IMR-90 (cell line): ENCODE data around the gene NF1. TPM values are rescaled to one million over a fixed set of nuclear protein-coding genes. Genes with fewer than 3 reads are reported as not detected.

ENCODE experiments used
- ATAC-seq: fragments of 200-7000 bp; cut with Tn5 transposase; 2 replicates; pipeline ENCODE4 v1.9.1; 2020; ENCODE audit warnings: low read depth, mild to moderate bottlenecking, moderate library complexity
- BruUV-seq: library from RNA; stranded (reverse); fragments of 400-500 nt; replicated peaks from 2 replicates; lab custom pipeline; 2021; lab: Mats Ljungman, UMichigan
- CTCF ChIA-PET: fragments of 300-600 bp; formaldehyde crosslinking; extraction: SDS; loops from one replicate; lab custom pipeline; 2021; ENCODE audit warnings: antibody characterized with exemption; lab: Yijun Ruan, JAX
- POLR2A ChIA-PET: fragments of 300-600 bp; sonication (Branson Sonifier 250); formaldehyde crosslinking; loops from one replicate; lab custom pipeline; 2022; ENCODE audit warnings: antibody characterized with exemption; ENCODE audit not compliant: unreplicated experiment; lab: Charles Lee
- DNase-seq: peaks from one replicate; pipeline ENCODE4 v3.0.0; 2013
- H2AFZ ChIP-seq: replicated peaks from 2 replicates; pipeline ENCODE3; 2013; ENCODE audit warnings: low read length, mild to moderate bottlenecking; ENCODE audit not compliant: poor library complexity
- H2AK5ac ChIP-seq: 2 replicates; pipeline ENCODE4 v1.6.1; 2013; ENCODE audit warnings: low read depth, low read length, inconsistent platforms
- H2AK9ac ChIP-seq: replicated peaks from 2 replicates; pipeline ENCODE3; 2013; ENCODE audit warnings: mild to moderate bottlenecking, low read depth, low read length, moderate library complexity; ENCODE audit not compliant: poor library complexity
- H2BK120ac ChIP-seq: 2 replicates; pipeline ENCODE4 v1.6.1; 2013; ENCODE audit warnings: low read depth, low read length, inconsistent platforms
- H2BK15ac ChIP-seq: 3 replicates; pipeline ENCODE4 v1.6.1; 2013; ENCODE audit warnings: low read depth, low read length, inconsistent platforms
- H2BK20ac ChIP-seq: 2 replicates; pipeline ENCODE4 v1.6.1; 2013; ENCODE audit warnings: low read depth, mild to moderate bottlenecking, inconsistent platforms, low read length, moderate library complexity
- H2BK5ac ChIP-seq: 2 replicates; pipeline ENCODE4 v1.6.1; 2013; ENCODE audit warnings: mild to moderate bottlenecking, low read depth, low read length, inconsistent platforms; ENCODE audit not compliant: poor library complexity, severe bottlenecking
- H3K14ac ChIP-seq: replicated peaks from 2 replicates; pipeline ENCODE4 v1.6.1; 2013; ENCODE audit warnings: low read depth, low read length, inconsistent platforms
- H3K18ac ChIP-seq: 2 replicates; pipeline ENCODE4 v1.6.1; 2013; ENCODE audit warnings: low read depth, low read length, control low read depth
- H3K23ac ChIP-seq: 2 replicates; pipeline ENCODE4 v1.6.1; 2013; ENCODE audit warnings: low read depth, low read length, inconsistent platforms
- H3K27ac ChIP-seq: 2 replicates; pipeline ENCODE4 v1.5.1; 2013; ENCODE audit warnings: mild to moderate bottlenecking, control low read depth, low read length; ENCODE audit not compliant: insufficient read depth
- H3K27me3 ChIP-seq: 2 replicates; pipeline ENCODE4 v1.6.1; 2013; ENCODE audit warnings: low read length; ENCODE audit not compliant: control insufficient read depth, insufficient read depth
- H3K36me3 ChIP-seq: 2 replicates; pipeline ENCODE4 v1.6.1; 2013; ENCODE audit warnings: low read length, mixed read lengths; ENCODE audit not compliant: control insufficient read depth, insufficient read depth
- H3K4ac ChIP-seq: 2 replicates; pipeline ENCODE4 v1.6.1; 2013; ENCODE audit warnings: low read depth, low read length, inconsistent platforms
- H3K4me1 ChIP-seq: 2 replicates; pipeline ENCODE4 v1.6.1; 2013; ENCODE audit warnings: low read length, mixed read lengths; ENCODE audit not compliant: control insufficient read depth, insufficient read depth
- H3K4me2 ChIP-seq: 2 replicates; pipeline ENCODE4 v1.6.1; 2013; ENCODE audit warnings: low read depth, mild to moderate bottlenecking, control low read depth, low read length, moderate library complexity
- H3K4me3 ChIP-seq: 2 replicates; pipeline ENCODE4 v1.5.1; 2013; ENCODE audit warnings: low read depth, mild to moderate bottlenecking, control low read depth, low read length, moderate library complexity; ENCODE audit not compliant: insufficient read depth
- H3K56ac ChIP-seq: 2 replicates; pipeline ENCODE4 v1.6.1; 2013; ENCODE audit warnings: low read length, inconsistent platforms; ENCODE audit not compliant: insufficient read depth; ENCODE audit errors: extremely low read depth
- H3K79me1 ChIP-seq, 2 experiments: 2 replicates each; pipeline ENCODE4 v1.6.1; 2013; ENCODE audit warnings: low read length in 2 of 2, inconsistent platforms in 1 of 2, low read depth in 1 of 2
- H3K9ac ChIP-seq: 2 replicates; pipeline ENCODE4 v1.6.1; 2013; ENCODE audit warnings: low read depth, low read length, control low read depth
- H3K9me1 ChIP-seq: 2 replicates; pipeline ENCODE4 v1.6.1; 2013; ENCODE audit warnings: low read length, inconsistent platforms; ENCODE audit not compliant: insufficient read depth
- H3K9me3 ChIP-seq: 2 replicates; pipeline ENCODE4 v1.6.1; 2013; ENCODE audit warnings: low read length; ENCODE audit not compliant: control insufficient read depth, insufficient read depth
- H4K20me1 ChIP-seq: 2 replicates; pipeline ENCODE4 v1.6.1; 2013; ENCODE audit warnings: low read length, inconsistent platforms; ENCODE audit not compliant: insufficient read depth
- H4K5ac ChIP-seq: 2 replicates; pipeline ENCODE4 v1.6.1; 2013; ENCODE audit warnings: mild to moderate bottlenecking, low read depth, low read length, control low read depth
- H4K8ac ChIP-seq, 2 experiments: 2 replicates each; pipeline ENCODE4 v1.6.1; 2013; ENCODE audit warnings: low read depth in 2 of 2, low read length in 2 of 2, control low read depth in 1 of 2, inconsistent platforms in 1 of 2
- H4K91ac ChIP-seq: 2 replicates; pipeline ENCODE4 v1.6.1; 2013; ENCODE audit warnings: low read depth, low read length, inconsistent platforms; ENCODE audit not compliant: insufficient read depth
- BHLHE40 ChIP-seq: fragments of 150-350 bp; IDR thresholded peaks from 2 replicates; pipeline ENCODE4 v1.6.1; 2016; ENCODE audit warnings: mild to moderate bottlenecking, low read depth, low read length
- CEBPB ChIP-seq: IDR thresholded peaks from 2 replicates; pipeline ENCODE4 v1.6.1; 2012; ENCODE audit warnings: low read depth, low read length, improper control_type of control experiment
- CHD1 ChIP-seq: IDR thresholded peaks from 2 replicates; pipeline ENCODE4 v1.6.1; 2012; ENCODE audit warnings: low read depth, low read length, improper control_type of control experiment
- CTCF ChIP-seq: conservative IDR thresholded peaks from 2 replicates; pipeline ENCODE4 v1.5.1; 2012; ENCODE audit warnings: mild to moderate bottlenecking, low read depth, low read length, improper control_type of control experiment
- ELK1 ChIP-seq: fragments of 150-350 bp; IDR thresholded peaks from 2 replicates; pipeline ENCODE4 v1.6.1; 2016; ENCODE audit warnings: low read depth, mild to moderate bottlenecking, low read length, moderate library complexity, borderline replicate concordance
- FOS ChIP-seq: fragments of 150-350 bp; IDR thresholded peaks from 2 replicates; pipeline ENCODE4 v1.6.1; 2016; ENCODE audit warnings: low read depth, low read length
- MAFK ChIP-seq: IDR thresholded peaks from 2 replicates; pipeline ENCODE4 v1.6.1; 2012; ENCODE audit warnings: low read depth, low read length, improper control_type of control experiment
- MAZ ChIP-seq: IDR thresholded peaks from 2 replicates; pipeline ENCODE4 v1.6.1; 2012; ENCODE audit warnings: low read depth, mild to moderate bottlenecking, low read length, improper control_type of control experiment, moderate library complexity, borderline replicate concordance
- MXI1 ChIP-seq: IDR thresholded peaks from 2 replicates; pipeline ENCODE4 v1.6.1; 2012; ENCODE audit warnings: low read depth, mild to moderate bottlenecking, low read length, moderate library complexity, borderline replicate concordance
- NFE2L2 ChIP-seq: fragments of 150-350 bp; IDR thresholded peaks from 2 replicates; pipeline ENCODE4 v1.6.1; 2016; ENCODE audit warnings: low read depth, mild to moderate bottlenecking, low read length
- POLR2A ChIP-seq: IDR thresholded peaks from 2 replicates; pipeline ENCODE4 v1.6.1; 2012; ENCODE audit warnings: mild to moderate bottlenecking, low read depth, low read length
- RAD21 ChIP-seq: IDR thresholded peaks from 2 replicates; pipeline ENCODE4 v1.6.1; 2012; ENCODE audit warnings: low read length, improper control_type of control experiment
- RCOR1 ChIP-seq: IDR thresholded peaks from 2 replicates; pipeline ENCODE4 v1.6.1; 2012; ENCODE audit warnings: mild to moderate bottlenecking, low read length, improper control_type of control experiment; ENCODE audit not compliant: insufficient replicate concordance
- RFX5 ChIP-seq: IDR thresholded peaks from 2 replicates; pipeline ENCODE4 v1.8.0; 2012; ENCODE audit warnings: low read depth, mild to moderate bottlenecking, low read length, moderate library complexity
- SMC3 ChIP-seq: fragments of 150-350 bp; IDR thresholded peaks from 2 replicates; pipeline ENCODE4 v1.6.1; 2016; ENCODE audit warnings: low read depth, mild to moderate bottlenecking, antibody characterized with exemption, low read length, moderate library complexity
- dilution Hi-C: fragments of 300-500 bp; cut with HindIII; formaldehyde crosslinking; loops from one replicate; pipeline ENCODE4 v1.14.3; 2018; ENCODE audit warnings: low sequenced_read_pairs; ENCODE audit not compliant: unreplicated experiment
- in situ Hi-C: fragments of 300-500 bp; cut with MboI; formaldehyde crosslinking; loops from 3 replicates; pipeline ENCODE4 v1.14.3; 2019; ENCODE audit warnings: low sequenced_read_pairs, inconsistent platforms, mixed read lengths
- intact Hi-C: fragments of 100-400 bp; cut with micrococcal nuclease; formaldehyde crosslinking; loops from 2 replicates; pipeline ENCODE4 v1.10.0; 2022
- polyA plus RNA-seq, 3 experiments: library from polyadenylated mRNA; depleted of rRNA; stranded (reverse); fragments of >200 nt; gene quantifications; 2 replicates each; pipeline ENCODE4 v1.2.3, GENCODE V29; 2012; ENCODE audit warnings: low replicate concordance in 1 of 3
- total RNA-seq: library from RNA; depleted of rRNA; stranded (reverse); fragments of >200 nt; gene quantifications from 2 replicates; pipeline ENCODE4 v1.2.3, GENCODE V29; 2012
- TF ChIP-seq, protein P1 (sequence below): fragments of 150-350 bp; IDR thresholded peaks from 2 replicates; pipeline ENCODE4 v1.6.1; 2017; ENCODE audit warnings: mild to moderate bottlenecking, antibody characterized with exemption, low read length, low read depth

NF1 gene
- total and polyA plus RNA-seq, 2 of the 4 experiments (the other 2 are of a cell fraction), result 17.9 to 48.6 TPM

GRCh38 chr17:31171701-31172100 lies 76.9 kb downstream of the NF1 start:
- no peak overlapping the region for H2BK15ac ChIP-seq
- no peak overlapping the region for H2BK120ac ChIP-seq
- H2BK5ac ChIP-seq, result no peak overlapping the region
- no peak overlapping the region for H2AK5ac ChIP-seq
- H3K4me2 ChIP-seq, result no peak overlapping the region; the same call in 1 of the 2 replicates
- POLR2A ChIA-PET, result no interaction called here
- DNase-seq (peak; percentile 50), ATAC-seq (peak; percentile 63)
- H3K27ac ChIP-seq, result no peak overlapping the region
- H3K4me1 ChIP-seq, result 0 out of 2 replicates have a peak, but pooled peaks cover 3% of the 10 kb centered on the region
- H3K79me1 ChIP-seq, result peaks cover 0 to 22% of the 10 kb centered on the region in 2 experiments; a peak in 3 of 4 replicates
- H4K91ac ChIP-seq, result no peak overlapping the region
- H3K18ac ChIP-seq, result peak overlapping the region; percentile 51
- H2AK9ac ChIP-seq, result no peak overlapping the region
- BruUV-seq, result no TSS peak
- intact Hi-C loops (no loop called here), dilution Hi-C loops (no loop called here), in situ Hi-C loops (no loop called here)
- no peak overlapping the region for H3K4ac ChIP-seq
- CTCF ChIA-PET, result no interaction called here
- H4K8ac ChIP-seq, result no peak overlapping the region
- H3K36me3 ChIP-seq, result peaks cover 3% of the 10 kb centered on the region; the same call in 1 of the 2 replicates
- no peak overlapping the region for H3K56ac ChIP-seq
- no peaks in the 10 kb centered on the region for H4K20me1 ChIP-seq
- no peak overlapping the region for H3K23ac ChIP-seq
- TF ChIP-seq FOS (no peak), MAZ (no peak), RCOR1 (no peak), SMC3 (no peak), ELK1 (no peak), RAD21 (no peak), RFX5 (no peak), MAFK (no peak), POLR2A (no peak), BHLHE40 (no peak), CEBPB (no peak), CHD1 (no peak), MXI1 (no peak), NFE2L2 (no peak), CTCF (no peak)
- TF ChIP-seq, protein P1, sequence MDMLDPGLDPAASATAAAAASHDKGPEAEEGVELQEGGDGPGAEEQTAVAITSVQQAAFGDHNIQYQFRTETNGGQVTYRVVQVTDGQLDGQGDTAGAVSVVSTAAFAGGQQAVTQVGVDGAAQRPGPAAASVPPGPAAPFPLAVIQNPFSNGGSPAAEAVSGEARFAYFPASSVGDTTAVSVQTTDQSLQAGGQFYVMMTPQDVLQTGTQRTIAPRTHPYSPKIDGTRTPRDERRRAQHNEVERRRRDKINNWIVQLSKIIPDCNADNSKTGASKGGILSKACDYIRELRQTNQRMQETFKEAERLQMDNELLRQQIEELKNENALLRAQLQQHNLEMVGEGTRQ, result no peak
- H2AFZ ChIP-seq, result no peak overlapping the region
- H4K5ac ChIP-seq, result no peak overlapping the region
- H2BK20ac ChIP-seq, result no peak overlapping the region
- no peaks in the 10 kb centered on the region; the same call in 1 of the 2 replicates for H3K9me1 ChIP-seq
- no peak overlapping the region for H3K14ac ChIP-seq
- H3K4me3 ChIP-seq, result no peak overlapping the region
- H3K9me3 ChIP-seq, result no peaks in the 10 kb centered on the region
- H3K27me3 ChIP-seq, result no peaks in the 10 kb centered on the region
- no peak overlapping the region for H3K9ac ChIP-seq
